HG02938 (cell line): Measurements from ENCODE around the gene BNIP5.

Source experiments
- ATAC-seq: cut with Tn5 transposase; IDR thresholded peaks from one replicate; pipeline ENCODE4 v1.9.1; 2021; ENCODE audit warnings: mild to moderate bottlenecking, moderate library complexity; ENCODE audit not compliant: unreplicated experiment

BNIP5 gene, protein sequence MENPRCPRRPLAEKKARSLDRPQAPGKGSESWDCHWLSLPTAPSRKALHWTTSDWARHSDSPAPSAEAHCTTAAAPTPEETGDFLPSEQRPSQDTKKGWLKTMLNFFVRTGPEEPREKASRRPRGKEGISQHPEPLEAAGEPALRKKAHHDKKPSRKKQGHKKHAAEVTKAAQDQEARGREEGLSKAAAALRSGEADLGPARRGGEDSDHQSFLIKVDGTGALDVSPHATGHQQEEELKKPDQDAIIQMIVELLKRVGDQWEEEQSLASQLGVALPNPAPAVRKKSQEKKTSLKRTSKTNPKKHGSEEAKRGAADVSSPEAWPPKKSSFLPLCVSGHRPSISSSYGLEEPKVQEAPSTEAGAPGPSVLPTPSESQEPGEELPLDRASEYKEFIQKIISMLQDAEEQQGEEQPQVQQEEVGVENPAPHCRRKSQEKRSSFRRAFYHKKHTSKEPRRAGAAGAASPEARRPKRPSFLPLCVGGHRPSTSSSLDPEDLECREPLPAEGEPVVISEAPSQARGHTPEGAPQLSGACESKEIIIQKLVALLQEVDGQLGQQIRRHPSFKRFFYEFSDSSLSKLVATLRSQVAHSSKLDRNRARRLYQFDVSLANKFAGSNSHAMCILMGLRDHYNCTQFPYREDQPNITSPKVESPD

DNA sequence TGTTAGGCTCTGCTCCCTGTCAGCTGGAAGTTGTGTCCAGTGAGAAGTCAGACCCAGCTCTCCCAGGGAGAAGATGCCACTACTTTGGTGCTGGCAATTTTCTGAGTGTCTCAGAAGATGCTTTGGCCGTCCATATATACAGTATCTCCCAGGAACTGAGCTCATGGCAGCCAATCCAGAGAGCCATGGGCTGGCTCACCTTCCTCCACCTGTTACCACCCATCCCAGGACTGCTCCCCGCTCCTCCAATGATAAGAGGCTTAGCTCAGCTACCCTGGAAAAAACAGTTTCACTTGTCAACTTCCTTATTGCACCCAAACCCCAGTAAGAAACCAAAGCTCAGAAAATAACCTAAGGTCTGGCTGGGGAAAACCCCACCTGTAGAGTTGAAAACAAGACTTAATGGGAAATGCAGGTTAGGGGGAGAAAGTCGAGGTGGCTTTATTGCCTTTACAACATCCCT, at the start of gene BNIP5:
BNIP5 (minus strand) TSS at position 110 of the 463 bp plus-strand sequence. CDS start 6,198 bp downstream, outside the sequence.
- no peak for ATAC-seq

DNA sequence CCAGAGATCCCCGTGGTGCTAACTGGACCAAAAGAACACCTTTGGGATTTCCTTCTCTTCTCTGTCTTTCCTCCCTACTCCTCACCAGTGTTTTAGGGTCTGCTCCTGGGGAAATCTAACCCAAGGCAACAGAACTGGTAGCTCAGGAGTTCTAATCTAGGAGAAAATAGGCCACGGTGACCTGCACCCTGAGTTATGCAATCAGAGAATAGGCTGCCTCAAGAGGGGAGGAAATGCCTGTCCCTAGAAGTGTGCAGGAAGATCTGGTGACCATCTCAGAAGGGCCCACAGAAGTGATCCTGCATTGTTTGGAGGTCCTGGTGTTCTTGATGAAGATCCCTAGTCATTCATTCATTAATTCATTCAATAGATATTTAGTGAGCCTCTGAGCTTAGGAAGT, 47.4 kb upstream of the BNIP5 start:
- no peak for ATAC-seq

DNA sequence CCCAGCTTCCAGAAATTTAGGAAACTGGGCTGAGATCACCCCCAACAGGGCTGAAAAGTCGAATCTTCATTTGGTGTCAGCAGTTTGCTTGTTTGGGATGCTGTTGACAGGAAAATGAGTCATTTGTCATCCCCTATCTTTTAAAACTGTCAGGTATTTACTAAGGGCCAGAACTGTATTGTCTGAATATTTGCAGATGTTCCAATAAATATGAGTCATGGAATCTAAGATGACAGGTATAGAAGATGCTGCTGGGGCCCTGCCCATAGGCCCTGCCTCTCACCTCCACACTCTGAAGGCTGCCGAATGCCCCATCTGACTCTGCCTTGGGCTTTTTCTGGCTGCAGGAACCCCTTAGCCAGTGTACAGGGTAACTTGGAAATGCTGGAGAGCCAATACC, 46.9 kb upstream of the BNIP5 start:
- no peak for ATAC-seq

DNA sequence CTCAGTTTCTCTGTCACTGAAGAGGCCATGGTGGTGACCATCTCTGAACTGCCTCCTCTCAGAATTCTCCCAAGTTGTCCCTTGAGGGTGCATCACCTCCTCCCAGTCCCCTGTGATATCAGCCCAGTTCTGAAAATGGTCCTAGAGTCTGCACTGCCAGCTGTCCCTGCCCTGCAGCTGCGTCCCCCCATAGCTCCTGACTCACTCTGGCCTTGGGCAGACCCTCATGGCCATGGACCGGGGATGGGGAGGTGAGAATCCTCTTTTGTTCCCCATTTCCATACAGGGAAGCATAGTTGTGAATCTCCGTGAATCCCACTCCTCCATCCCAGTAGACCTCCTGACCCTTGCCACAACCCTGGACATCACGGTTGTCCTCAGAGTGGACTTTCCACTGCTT, 46.3 kb upstream of the BNIP5 start:
- ATAC-seq = no peak

DNA sequence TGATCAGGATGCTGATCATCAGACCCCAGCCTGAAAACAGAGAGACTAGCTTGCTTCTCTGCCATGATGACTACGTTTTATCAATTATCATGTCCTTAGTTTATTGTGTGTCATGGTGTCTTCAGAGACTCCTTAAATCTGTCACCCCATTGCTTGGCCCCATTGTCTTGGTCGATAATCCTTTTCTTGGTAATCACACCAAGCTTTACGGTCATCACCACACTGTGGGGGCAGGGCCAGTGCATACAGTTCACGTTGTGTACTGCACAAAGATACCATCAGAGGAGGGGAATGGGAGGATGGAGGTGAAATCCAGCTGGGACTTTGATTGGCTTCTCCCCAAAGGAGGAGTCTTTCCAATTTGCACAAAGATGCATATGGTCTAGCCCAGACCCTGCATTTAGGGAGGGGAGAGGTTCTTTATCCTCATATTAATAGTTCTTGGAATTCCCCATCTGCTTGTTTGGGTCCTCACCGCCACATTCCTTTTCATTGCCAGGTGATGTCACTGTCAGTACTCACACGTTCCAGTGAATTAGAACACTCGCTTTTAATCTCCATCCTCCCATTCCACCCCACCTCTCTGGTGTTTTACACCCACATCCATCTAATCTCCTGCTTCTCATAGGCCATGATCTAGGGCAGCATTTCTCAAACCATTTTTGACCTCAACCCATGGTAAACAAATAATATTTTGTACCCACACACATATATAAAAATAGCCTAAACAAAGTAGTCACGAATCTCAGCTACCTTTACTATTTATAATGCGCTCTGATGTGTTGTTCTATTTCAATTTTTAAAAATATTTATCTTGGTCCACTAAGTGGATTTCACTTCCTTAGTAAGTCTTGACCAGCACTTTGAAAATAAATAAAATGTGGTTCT, 45.1 kb upstream of the BNIP5 start:
- no peak for ATAC-seq

DNA sequence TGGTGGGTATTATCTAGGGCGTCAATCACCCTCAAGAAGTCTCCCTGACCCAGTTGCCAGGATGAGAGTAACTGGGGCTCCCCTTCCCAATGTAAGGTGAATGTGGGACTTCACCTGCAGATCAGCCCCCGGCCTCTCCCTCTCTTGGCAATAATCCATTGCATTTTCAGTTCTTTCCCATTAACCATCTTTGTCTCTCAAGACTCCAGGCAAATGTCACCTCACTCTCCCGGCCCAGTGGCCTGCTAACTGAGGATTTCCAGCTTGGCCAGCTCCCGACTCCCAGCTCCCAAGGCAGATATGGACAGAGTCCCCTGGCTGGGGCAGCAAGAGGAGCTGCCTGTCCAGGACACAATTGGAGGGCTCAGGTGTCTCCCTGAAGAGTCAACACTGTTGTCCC, 43.5 kb upstream of the BNIP5 start:
- ATAC-seq = no peak

DNA sequence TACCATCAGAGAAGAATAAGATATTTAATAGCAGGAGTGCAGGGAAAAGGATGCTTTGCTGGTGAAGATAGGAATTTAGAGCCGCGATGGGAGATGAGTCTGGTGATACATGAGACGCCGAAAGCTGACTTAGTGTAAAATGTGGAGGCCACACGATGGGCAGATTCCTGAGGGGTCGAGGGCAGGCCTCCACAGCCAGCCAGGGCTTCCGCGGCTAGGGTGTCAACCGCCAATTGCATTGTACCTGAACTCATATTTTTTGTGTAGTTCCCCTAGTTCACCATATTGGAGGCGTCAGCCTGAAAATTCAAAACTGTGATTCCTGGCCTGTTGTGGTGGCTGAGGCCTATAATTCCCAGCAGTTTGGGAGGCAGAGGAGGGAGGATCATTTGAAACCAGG, 42.2 kb upstream of the BNIP5 start:
- ATAC-seq = no peak

DNA sequence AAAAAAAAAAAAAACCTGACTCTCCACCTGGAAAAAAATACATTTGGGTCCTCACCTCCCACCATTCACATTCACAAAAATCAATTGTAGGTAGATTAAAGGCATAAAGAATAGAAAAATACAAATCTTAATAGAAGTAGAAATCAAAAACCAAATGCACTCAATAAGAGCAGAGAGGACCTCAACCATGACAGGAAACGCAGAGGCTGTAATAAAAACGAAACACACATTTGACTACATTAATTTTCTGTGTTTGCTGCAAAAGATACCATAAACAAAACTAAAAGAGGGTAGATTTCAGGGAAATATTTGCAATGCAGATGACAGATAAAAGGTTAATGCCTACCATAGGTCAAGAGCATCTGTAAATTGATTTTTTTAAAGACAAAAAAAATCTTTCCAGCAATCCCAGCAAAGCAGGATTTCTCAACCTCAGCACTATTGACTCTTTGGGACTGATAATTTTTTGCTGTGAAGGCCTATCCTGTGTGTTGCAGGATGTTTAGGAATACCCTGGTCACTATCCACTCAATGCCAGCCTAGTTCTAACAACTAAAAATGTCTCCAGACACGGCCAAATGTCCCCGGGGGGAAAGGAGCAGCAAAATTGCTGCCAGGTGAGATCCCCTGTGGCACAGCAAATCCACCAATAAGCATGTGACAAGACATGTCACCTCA, 41.7 kb upstream of the BNIP5 start:
- no peak for ATAC-seq

DNA sequence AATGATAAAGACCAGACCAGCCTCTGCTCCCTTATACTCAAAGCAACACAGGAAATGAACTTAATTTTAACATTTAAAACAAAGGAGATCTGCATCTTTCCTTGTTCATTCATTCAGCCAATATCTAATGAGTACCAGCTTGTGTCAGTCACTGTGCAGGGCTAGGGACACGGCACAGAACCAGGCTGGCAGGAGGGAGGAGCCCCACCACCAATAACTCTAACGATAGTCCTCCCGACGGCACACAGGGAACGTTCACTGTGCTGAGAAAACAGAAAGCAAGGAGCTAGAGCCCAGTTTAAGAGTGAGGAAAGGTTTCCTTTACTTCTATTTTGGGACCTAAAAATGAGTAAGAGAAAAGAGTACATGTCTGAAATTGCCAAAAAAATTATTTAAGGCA, 40.9 kb upstream of the BNIP5 start:
- no peak for ATAC-seq

DNA sequence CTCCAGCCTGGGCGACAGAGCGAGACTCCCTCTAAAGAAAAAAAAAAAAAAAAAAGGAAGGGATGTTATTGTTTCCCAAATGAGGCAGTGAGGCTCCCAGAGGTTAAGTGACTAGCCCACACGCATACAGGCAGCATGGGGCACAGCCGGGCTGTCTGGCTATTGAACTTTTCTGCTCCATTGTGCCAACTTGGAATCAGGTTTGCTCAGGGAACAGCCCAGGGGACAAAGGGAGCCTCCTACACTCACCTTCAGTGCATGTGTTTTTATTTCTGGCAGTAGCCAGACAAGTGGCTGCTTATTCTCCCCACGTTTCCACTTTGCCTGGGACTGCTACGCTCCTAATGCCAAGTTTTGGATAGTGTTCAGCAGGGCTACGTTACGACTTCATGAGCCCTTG, 40.1 kb upstream of the BNIP5 start:
- ATAC-seq = no peak

DNA sequence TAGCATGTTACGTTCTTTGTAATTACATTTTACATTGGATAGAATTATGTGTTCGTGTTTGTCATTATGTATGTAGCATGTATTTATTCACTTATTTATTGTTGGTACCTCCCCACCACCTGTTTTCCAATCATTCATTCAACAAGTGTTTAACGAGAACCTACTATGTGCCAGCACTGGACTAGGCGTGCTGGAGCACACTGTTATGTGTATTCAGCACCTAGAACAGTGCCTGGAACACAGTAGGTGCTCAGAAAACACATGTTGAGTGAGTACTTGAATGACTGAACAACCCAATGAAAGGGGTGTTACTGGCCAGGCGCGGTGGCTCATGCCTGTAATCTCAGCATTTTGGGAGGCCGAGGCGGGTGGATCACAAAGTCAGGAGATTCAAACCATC, 39.5 kb upstream of the BNIP5 start:
- no peak for ATAC-seq

DNA sequence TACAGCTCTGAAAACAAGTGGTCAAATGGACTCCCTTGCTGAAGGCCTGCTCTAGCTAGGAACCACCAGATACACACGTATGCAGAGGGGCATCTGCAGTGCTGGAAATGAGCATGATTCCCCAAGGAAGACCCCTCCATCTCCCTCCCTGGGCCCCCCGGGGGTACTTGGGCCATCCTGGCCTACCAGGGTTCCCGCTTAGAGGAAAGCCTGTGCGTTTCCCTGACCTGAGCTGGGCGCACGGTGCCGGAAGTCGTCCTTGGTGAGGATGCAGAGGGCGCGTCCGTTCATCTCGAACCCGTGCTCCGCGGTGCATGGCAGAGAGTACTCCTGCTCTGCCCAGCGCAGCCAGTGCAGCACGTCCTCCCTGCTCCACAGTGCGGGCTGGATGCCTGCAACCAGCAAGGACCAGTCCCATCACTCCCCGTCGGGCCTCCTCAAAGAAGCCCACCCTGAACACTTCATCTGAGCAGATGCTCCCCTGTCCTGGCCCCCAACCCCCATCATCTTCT, 39.0 kb upstream of the BNIP5 start:
- ATAC-seq = no peak

DNA sequence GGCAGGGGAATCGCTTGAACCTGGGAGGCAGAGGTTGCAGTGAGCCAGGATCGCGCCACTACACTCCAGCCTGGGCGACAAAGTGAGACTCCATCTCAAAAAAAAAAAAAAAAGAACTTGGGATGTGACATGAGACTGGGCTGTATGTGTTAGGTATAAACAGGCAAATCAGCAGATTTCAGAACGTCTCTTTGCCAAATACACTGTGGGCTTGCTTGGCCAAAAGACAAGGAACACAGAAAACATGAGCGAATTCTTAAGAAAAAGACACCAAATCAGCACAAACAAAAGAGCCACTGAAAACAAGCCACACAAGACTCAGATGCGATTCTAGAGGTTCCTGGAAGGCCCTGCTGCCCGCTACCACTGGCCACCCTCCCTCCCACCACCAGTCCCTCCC, 38.3 kb upstream of the BNIP5 start:
- no peak for ATAC-seq

DNA sequence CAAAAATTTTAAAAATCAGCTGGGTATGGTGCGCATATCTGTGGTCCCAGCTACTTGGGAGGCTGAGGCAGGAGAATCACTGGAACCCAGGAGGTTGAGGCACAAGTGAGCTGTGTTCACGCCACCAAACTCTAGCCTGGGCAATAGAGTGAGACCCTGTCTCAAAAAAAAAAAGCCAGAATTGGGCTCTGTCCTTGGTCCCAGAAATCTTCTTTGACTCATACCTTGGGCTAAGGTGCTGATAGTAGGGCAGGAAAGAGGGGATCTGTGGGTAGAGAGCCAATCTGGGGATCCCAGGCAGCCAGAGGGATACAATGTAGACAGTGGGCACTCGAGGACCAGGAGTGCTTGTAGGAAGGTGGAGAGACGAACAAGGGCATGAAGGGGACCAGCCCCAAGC, 37.5 kb upstream of the BNIP5 start:
- ATAC-seq = no peak

DNA sequence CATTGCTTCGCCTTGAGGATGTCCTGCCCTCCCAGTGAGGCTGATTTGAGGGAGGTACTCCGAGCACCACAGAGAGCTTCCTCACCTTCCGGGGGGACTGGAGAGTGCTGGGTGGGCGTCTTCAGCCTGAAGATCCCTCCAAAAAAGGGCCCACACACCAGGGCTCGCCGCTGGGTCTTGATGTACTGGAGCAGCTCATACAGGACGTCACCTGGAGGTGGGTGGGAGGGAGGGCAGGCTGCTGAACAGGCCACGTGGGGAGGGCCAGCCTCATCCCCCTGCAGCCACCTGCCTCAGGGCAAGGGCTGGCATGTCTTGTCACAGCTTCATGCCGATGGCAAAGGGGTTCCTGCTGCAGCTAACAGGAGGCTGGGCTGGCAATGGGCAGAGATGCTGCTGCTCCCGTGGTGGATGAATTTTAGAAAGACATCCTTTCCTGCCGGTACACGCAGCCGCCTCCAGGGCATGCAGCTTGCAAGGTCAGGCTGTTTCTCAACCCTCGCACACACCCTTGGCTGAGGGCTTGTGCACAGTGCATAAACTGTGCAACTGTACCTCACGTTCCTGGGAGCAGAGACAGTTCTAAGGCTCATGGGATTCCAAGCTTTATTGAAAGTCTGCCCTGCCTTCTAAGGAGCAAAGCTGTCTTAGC, 36.8 kb upstream of the BNIP5 start:
- no peak for ATAC-seq

DNA sequence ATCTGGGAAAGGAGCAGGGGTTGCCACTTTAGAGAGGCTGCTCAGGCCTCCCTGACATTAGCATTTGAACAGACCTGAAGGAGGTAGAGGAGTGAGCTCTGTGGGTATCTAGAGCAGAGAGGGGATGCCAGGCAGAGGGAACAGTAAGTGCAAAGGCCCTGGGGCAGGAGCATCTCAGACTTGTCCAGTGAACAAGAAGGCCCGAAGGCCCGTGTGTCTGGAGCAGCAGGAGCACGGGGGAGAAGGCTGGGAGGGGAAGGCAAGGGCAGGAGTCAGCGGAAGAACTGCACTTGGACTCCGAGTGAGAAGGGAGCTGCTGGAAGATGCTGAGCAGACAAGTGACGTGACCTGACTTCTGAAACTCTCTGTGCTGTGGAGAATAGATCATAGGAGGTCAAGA, 35.4 kb upstream of the BNIP5 start:
- ATAC-seq = no peak

DNA sequence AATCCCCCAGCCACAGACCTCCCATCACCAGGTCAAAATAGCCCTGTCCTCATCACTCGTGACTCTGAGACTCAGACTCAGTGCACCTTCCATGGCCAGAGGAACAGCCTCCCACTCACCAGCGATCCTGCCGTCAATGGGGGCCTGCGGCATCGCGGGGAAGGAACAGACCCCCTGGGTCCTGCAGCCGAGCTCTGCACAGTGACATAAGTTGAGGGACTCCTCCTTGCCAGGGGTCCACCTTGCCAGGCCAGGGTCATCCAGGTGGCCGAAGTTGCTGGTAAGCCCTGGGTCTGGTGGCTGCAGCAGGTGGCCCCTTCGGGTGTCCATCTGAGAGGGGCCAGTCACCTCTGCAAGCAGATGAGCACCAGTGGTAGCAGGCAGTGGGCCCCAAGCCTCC, 34.5 kb upstream of the BNIP5 start:
- ATAC-seq = no peak

DNA sequence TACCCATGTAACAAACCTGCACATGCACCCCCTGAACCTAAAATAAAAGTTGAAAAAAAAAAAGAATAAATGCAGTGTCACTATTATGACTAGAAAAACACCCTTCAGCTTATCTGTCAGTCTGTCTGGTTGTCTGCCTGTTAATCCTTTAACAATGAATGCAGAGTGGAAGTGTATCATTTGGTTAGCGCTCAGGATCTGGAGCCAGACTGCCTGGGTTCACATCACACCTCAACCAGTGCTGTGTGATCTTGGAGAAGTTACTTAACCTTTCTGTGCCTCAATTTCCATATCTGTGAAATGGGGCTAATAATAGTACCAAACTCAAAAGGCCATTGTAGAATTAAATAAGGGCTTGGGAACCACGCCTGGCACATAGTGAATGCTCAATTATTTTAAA, 34.0 kb upstream of the BNIP5 start:
- ATAC-seq = no peak

DNA sequence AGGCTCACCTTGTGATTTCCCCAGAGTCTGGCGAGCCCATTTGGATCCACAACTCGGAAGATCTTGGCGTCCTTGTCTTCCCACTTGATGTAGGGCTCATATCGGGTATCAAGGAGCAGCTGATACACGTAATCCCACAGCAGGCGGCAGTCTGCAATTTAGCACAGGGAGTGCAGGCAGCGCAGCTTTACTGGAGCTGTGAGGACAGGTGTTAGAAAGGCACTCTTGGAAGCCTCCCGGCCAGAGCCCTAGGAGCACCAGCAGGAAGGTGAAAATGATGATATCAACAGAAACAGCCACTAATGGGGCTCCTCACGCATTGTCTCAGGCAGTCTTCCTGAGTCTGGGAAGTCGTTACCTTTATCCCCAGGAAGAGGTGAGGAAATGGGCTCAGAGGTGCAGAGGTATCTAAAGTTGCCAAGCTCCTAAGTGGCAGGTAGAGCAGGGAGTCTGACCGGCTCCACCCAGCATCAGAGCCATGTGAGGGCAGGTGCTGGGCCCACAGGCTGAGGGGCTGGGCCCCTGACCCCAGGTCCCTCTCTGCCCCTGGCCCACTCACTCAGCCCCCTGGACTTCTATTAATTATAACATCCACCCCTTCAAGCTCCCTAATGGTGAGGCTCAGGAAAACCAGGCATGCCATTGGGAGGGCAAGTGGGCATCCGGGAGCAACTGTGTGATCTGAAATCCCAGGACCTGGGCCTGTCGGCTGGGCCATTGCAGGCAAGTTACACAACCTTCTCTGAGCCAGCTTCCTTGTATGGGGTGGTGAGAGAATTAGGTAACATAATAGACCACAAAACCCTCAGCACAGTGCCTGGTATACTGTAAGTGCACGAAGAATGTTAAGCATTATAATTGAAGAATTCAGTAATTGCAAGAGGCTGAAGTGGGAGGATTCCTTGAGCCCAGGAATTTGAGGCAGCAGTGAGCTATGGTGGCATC, 32.5 kb upstream of the BNIP5 start:
- ATAC-seq = no peak
